Liver (tissue), 3 donors: ENCODE data around the gene IL10RB.

Source experiments
- EGR1 ChIP-seq, 2 donors: IDR thresholded peaks; 2 replicates each; pipeline ENCODE4 v1.6.1; 2016 to 2018; ENCODE audit warnings: antibody characterized with exemption in 2 of 2, low read depth in 2 of 2
- GABPA ChIP-seq, 2 donors: IDR thresholded peaks in 1 of 2; conservative IDR thresholded peaks in 1 of 2; 2 replicates each; pipeline ENCODE4 v1.6.1; 2016; ENCODE audit warnings: antibody characterized with exemption in 2 of 2, mild to moderate bottlenecking in 1 of 2, moderate library complexity in 1 of 2
- JUND ChIP-seq, 2 donors: IDR thresholded peaks; 2 replicates each; pipeline ENCODE4 v1.6.1; 2016; ENCODE audit warnings: antibody characterized with exemption in 2 of 2
- RAD21 ChIP-seq, 2 donors: IDR thresholded peaks; 2 replicates each; pipeline ENCODE4 v1.6.1; 2016; ENCODE audit warnings: antibody characterized with exemption in 2 of 2, mild to moderate bottlenecking in 2 of 2
- TF ChIP-seq, protein P1 (sequence below): IDR thresholded peaks from 2 replicates; pipeline ENCODE4 v1.6.1; 2016; ENCODE audit warnings: antibody characterized with exemption
- TF ChIP-seq, protein P2 (sequence below): fragments of 150-350 bp; IDR thresholded peaks from 2 replicates; pipeline ENCODE4 v1.5.1; 2017; ENCODE audit warnings: improper control_type of control experiment, low read depth, low read length; ENCODE audit not compliant: missing input control
- TF ChIP-seq, protein P3 (sequence below): IDR thresholded peaks from 2 replicates; pipeline ENCODE4 v1.6.1; 2016; ENCODE audit warnings: antibody characterized with exemption
- donor health status: healthy.
- donor health status: healthy.

DNA sequence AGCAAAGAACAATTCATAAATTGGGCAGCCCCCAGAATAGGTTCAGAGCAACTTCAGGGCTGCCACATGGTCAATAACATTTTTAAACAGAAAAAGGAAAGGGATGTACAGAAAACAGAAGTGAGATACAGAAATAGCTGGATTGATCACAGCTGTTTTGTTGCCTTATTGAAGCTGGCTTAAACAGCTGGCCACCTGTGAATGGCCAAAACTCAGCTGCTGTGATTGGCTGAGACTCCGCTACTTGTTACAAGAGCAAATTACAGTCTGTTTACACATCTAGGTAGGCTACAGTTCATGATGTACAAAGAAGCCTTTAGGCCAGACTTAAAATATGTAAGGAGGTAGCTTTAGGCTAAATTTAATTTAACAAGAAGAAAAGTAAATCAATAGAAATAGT is 47.0 kb downstream of the IL10RB start:
- TF ChIP-seq, protein P1, sequence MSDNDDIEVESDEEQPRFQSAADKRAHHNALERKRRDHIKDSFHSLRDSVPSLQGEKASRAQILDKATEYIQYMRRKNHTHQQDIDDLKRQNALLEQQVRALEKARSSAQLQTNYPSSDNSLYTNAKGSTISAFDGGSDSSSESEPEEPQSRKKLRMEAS: no peak
- TF ChIP-seq, protein P2, sequence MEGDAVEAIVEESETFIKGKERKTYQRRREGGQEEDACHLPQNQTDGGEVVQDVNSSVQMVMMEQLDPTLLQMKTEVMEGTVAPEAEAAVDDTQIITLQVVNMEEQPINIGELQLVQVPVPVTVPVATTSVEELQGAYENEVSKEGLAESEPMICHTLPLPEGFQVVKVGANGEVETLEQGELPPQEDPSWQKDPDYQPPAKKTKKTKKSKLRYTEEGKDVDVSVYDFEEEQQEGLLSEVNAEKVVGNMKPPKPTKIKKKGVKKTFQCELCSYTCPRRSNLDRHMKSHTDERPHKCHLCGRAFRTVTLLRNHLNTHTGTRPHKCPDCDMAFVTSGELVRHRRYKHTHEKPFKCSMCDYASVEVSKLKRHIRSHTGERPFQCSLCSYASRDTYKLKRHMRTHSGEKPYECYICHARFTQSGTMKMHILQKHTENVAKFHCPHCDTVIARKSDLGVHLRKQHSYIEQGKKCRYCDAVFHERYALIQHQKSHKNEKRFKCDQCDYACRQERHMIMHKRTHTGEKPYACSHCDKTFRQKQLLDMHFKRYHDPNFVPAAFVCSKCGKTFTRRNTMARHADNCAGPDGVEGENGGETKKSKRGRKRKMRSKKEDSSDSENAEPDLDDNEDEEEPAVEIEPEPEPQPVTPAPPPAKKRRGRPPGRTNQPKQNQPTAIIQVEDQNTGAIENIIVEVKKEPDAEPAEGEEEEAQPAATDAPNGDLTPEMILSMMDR: no peak
- no peak for TF ChIP-seq GABPA (IDR thresholded peaks at IDR 0.05 in 1 of 2, conservative IDR thresholded peaks at IDR 0.05 in 1 of 2)
- no peak for TF ChIP-seq RAD21 (IDR thresholded peaks at IDR 0.05)
- TF ChIP-seq JUND (IDR thresholded peaks at IDR 0.05): no peak
- TF ChIP-seq, protein P3, sequence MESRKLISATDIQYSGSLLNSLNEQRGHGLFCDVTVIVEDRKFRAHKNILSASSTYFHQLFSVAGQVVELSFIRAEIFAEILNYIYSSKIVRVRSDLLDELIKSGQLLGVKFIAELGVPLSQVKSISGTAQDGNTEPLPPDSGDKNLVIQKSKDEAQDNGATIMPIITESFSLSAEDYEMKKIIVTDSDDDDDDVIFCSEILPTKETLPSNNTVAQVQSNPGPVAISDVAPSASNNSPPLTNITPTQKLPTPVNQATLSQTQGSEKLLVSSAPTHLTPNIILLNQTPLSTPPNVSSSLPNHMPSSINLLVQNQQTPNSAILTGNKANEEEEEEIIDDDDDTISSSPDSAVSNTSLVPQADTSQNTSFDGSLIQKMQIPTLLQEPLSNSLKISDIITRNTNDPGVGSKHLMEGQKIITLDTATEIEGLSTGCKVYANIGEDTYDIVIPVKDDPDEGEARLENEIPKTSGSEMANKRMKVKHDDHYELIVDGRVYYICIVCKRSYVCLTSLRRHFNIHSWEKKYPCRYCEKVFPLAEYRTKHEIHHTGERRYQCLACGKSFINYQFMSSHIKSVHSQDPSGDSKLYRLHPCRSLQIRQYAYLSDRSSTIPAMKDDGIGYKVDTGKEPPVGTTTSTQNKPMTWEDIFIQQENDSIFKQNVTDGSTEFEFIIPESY: no peak
- no peak for TF ChIP-seq EGR1 (IDR thresholded peaks at IDR 0.05; ENCODE audit: low read depth in 2 of 2)
